GM19240 (cell line): Measurements from ENCODE around the gene MAGEB1.

Experiments
- DNase-seq: peaks from one replicate; pipeline ENCODE4 v3.0.0; 2011; ENCODE audit warnings: low spot score; ENCODE audit not compliant: insufficient read length

MAGEB1 gene

DNA sequence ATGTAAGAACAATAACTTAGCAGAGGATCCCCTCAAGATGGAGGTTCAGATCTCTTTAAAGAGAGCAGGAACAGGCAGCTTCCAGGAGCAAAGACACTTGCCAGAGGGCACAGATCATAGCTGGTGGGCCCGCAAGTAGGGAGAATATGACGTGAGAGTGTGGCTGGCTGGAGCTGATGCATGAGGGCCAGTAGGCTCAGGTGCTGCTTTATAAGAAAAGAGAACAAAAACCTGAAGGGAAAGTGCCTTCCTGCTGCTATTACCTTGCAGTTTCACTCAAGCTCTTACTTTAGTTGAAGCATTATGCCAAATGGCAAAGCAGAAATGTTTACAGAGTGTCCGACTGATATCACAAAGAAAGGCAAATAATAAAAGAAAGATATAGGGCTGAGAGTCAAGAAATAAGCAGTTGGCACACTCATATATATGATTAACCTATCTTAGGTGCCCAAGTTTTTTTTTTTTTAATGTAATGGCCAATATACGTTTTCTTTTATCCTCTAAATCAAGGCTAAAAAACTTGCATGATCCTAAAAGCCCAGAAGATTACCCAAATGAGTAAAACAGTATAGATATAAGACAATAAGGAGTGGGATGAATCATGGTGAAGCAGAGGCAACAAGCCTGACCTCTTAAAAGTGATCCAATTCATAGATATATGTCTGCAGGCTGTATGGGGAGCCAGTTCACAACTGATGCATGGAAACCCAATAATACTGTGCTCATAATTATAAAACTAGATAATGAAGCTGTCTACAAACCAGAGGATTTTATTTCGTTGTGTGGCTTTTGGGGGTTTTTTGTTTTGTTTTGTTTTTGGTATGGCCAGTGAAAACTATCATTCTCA is 49.7 kb downstream of the MAGEB1 start:
- no peak for DNase-seq

GRCh38 chrX:30301208-30301607 is 54.3 kb downstream of the MAGEB1 start:
- DNase-seq: no peak
